HEK293 (cell line): ENCODE measurements around the gene HOXB1.

Source experiments
- CTCF ChIA-PET: fragments of 350-600 bp; formaldehyde crosslinking; extraction: SDS; loops from one replicate; lab custom pipeline; 2021; ENCODE audit warnings: antibody characterized with exemption; lab: Yijun Ruan, JAX
- POLR2A ChIA-PET: fragments of 300-600 bp; formaldehyde crosslinking; extraction: SDS; loops from one replicate; lab custom pipeline; 2020; ENCODE audit warnings: antibody characterized with exemption, inconsistent platforms; lab: Yijun Ruan, JAX
- H3K27ac ChIP-seq: fragments of 200-500 bp; sonication (Bioruptor generic); 2 replicates; pipeline ENCODE4 v1.5.1; 2014; ENCODE audit warnings: low read depth, low read length, control low read depth, inconsistent platforms; ENCODE audit errors: extremely low read depth
- H3K36me3 ChIP-seq, 2 experiments: fragments of 200-500 bp in 1 of 2; sonication (Bioruptor generic) in 1 of 2; 1 replicate in 1 of 2; 2 replicates in 1 of 2; pipeline ENCODE4 v1.5.1; 2014 to 2017; ENCODE audit warnings: inconsistent platforms in 2 of 2, low read length in 2 of 2; ENCODE audit not compliant: control insufficient read depth in 2 of 2, insufficient read depth in 1 of 2
- H3K4me1 ChIP-seq: fragments of 200-500 bp; sonication (Bioruptor generic); 2 replicates; pipeline ENCODE4 v1.5.1; 2014; ENCODE audit warnings: mild to moderate bottlenecking, low read length, inconsistent platforms; ENCODE audit not compliant: control insufficient read depth, insufficient read depth
- H3K4me3 ChIP-seq: 2 replicates; pipeline ENCODE4 v1.5.1; 2011; ENCODE audit warnings: low read depth, mild to moderate bottlenecking, control low read depth, low read length, moderate library complexity
- H3K9me3 ChIP-seq: fragments of 200-500 bp; sonication (Bioruptor generic); 2 replicates; pipeline ENCODE4 v1.5.1; 2014; ENCODE audit warnings: low read depth, low read length, inconsistent platforms; ENCODE audit not compliant: control insufficient read depth, insufficient read depth
- BCL11A ChIP-seq: fragments of 450-650 bp; formaldehyde crosslinking; IDR thresholded peaks from 2 replicates; pipeline ENCODE4 v1.5.1; 2016; ENCODE audit warnings: low read depth, missing biosample characterization, missing genetic modification characterization
- CTCF ChIP-seq: fragments of 450-650 bp; formaldehyde crosslinking; IDR thresholded peaks from 2 replicates; pipeline ENCODE4 v1.5.1; 2016; ENCODE audit warnings: missing biosample characterization, missing genetic modification characterization
- IKZF3 ChIP-seq: fragments of 450-650 bp; IDR thresholded peaks from 2 replicates; pipeline ENCODE4 v1.5.0; 2018; ENCODE audit warnings: missing biosample characterization, mild to moderate bottlenecking, missing genetic modification characterization, moderate library complexity
- KLF16 ChIP-seq: fragments of 450-650 bp; formaldehyde crosslinking; IDR thresholded peaks from 2 replicates; pipeline ENCODE4 v1.5.1; 2017; ENCODE audit warnings: missing biosample characterization, missing genetic modification characterization
- OSR2 ChIP-seq: fragments of 450-650 bp; formaldehyde crosslinking; IDR thresholded peaks from 2 replicates; pipeline ENCODE4 v1.5.1; 2016; ENCODE audit warnings: missing biosample characterization, missing genetic modification characterization
- PRDM1 ChIP-seq: fragments of 450-650 bp; formaldehyde crosslinking; IDR thresholded peaks from 2 replicates; pipeline ENCODE4; 2016; ENCODE audit warnings: missing biosample characterization, missing genetic modification characterization
- RBAK ChIP-seq: fragments of 450-650 bp; formaldehyde crosslinking; IDR thresholded peaks from 2 replicates; pipeline ENCODE4 v1.5.1; 2016; ENCODE audit warnings: missing biosample characterization, missing genetic modification characterization
- YY1 ChIP-seq: fragments of 450-650 bp; formaldehyde crosslinking; IDR thresholded peaks from 2 replicates; pipeline ENCODE4 v1.5.1; 2018; ENCODE audit warnings: missing biosample characterization, missing genetic modification characterization
- ZBTB20 ChIP-seq: fragments of 450-650 bp; formaldehyde crosslinking; IDR thresholded peaks from 2 replicates; pipeline ENCODE4 v1.5.1; 2016; ENCODE audit warnings: missing biosample characterization, missing genetic modification characterization
- ZBTB8A ChIP-seq: fragments of 450-650 bp; formaldehyde crosslinking; IDR thresholded peaks from 2 replicates; pipeline ENCODE4 v1.5.1; 2016; ENCODE audit warnings: missing biosample characterization, missing genetic modification characterization
- ZNF146 ChIP-seq: fragments of 450-650 bp; formaldehyde crosslinking; IDR thresholded peaks from 2 replicates; pipeline ENCODE4 v1.5.1; 2016; ENCODE audit warnings: missing biosample characterization, missing genetic modification characterization
- ZNF155 ChIP-seq: fragments of 450-650 bp; formaldehyde crosslinking; IDR thresholded peaks from 2 replicates; pipeline ENCODE4 v1.5.1; 2016; ENCODE audit warnings: missing biosample characterization, missing genetic modification characterization
- ZNF16 ChIP-seq: fragments of 450-650 bp; formaldehyde crosslinking; IDR thresholded peaks from 2 replicates; pipeline ENCODE4 v1.5.1; 2016; ENCODE audit warnings: low read depth, missing biosample characterization, missing genetic modification characterization
- ZNF350 ChIP-seq: fragments of 450-650 bp; formaldehyde crosslinking; IDR thresholded peaks from 2 replicates; pipeline ENCODE4 v1.5.0; 2017; ENCODE audit warnings: missing biosample characterization, mild to moderate bottlenecking, missing genetic modification characterization
- ZNF366 ChIP-seq: fragments of 450-650 bp; formaldehyde crosslinking; conservative IDR thresholded peaks from 2 replicates; pipeline ENCODE4 v1.5.1; 2016; ENCODE audit warnings: missing biosample characterization, missing genetic modification characterization
- ZNF449 ChIP-seq: fragments of 450-650 bp; formaldehyde crosslinking; IDR thresholded peaks from 2 replicates; pipeline ENCODE4 v1.5.1; 2017; ENCODE audit warnings: missing biosample characterization, mild to moderate bottlenecking, missing genetic modification characterization, moderate library complexity
- ZNF585B ChIP-seq: fragments of 450-650 bp; formaldehyde crosslinking; IDR thresholded peaks from 2 replicates; pipeline ENCODE4 v1.5.1; 2016; ENCODE audit warnings: missing biosample characterization, missing genetic modification characterization
- ZNF692 ChIP-seq: fragments of 450-650 bp; formaldehyde crosslinking; IDR thresholded peaks from 2 replicates; pipeline ENCODE4 v1.5.1; 2016; ENCODE audit warnings: missing biosample characterization, missing genetic modification characterization
- TF ChIP-seq, protein P1 (sequence below): fragments of 450-650 bp; formaldehyde crosslinking; IDR thresholded peaks from 2 replicates; pipeline ENCODE4 v1.5.1; 2016; ENCODE audit warnings: missing biosample characterization, missing genetic modification characterization, borderline replicate concordance
- TF ChIP-seq, protein P2 (sequence below): fragments of 450-650 bp; formaldehyde crosslinking; IDR thresholded peaks from 2 replicates; pipeline ENCODE4 v1.5.1; 2016; ENCODE audit warnings: missing biosample characterization, missing genetic modification characterization

Gene HOXB1

DNA sequence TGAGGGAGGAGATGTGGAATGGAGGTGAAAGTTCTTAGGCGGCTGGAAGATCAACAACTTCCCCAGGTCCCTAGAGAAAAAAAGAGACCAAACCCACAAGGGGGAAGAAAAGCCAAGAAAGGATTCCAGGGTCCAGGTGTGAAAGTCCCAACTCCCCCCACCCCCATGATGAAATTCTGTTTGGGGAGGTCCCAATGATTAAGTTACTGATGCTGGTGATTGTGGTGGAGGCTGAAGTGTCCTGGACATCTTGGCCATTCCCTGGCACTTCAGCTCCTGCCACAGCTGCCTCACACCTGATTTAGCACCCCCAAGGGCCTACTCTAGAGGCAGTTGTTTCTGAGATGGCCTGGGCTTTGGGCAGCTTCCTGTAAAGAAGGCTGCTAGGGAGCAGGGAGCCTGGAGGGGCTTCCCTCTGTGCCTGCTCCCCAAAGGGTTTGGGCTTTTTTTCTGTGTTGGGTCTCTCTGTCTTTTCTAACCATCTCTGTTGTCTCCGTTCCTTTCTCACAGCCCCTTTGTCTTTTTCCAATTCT is 34.3 kb upstream of the HOXB1 start (continued):
- TF ChIP-seq ZNF692 = no peak
- no peak for TF ChIP-seq ZNF585B (tag by site-specific recombination)
- no peak for TF ChIP-seq ZNF16
- no peak for TF ChIP-seq CTCF (tag by site-specific recombination)
- peak; percentile 51; the same call in 1 of the 2 replicates for TF ChIP-seq OSR2
- TF ChIP-seq RBAK = no peak
- TF ChIP-seq ZNF155 (tag by site-specific recombination) = no peak
- TF ChIP-seq ZNF449 (tag by site-specific recombination) = no peak
- no peak for TF ChIP-seq YY1 (tag by site-specific recombination)
- TF ChIP-seq ZNF146 (tag by site-specific recombination) = no peak
- TF ChIP-seq, protein P1, sequence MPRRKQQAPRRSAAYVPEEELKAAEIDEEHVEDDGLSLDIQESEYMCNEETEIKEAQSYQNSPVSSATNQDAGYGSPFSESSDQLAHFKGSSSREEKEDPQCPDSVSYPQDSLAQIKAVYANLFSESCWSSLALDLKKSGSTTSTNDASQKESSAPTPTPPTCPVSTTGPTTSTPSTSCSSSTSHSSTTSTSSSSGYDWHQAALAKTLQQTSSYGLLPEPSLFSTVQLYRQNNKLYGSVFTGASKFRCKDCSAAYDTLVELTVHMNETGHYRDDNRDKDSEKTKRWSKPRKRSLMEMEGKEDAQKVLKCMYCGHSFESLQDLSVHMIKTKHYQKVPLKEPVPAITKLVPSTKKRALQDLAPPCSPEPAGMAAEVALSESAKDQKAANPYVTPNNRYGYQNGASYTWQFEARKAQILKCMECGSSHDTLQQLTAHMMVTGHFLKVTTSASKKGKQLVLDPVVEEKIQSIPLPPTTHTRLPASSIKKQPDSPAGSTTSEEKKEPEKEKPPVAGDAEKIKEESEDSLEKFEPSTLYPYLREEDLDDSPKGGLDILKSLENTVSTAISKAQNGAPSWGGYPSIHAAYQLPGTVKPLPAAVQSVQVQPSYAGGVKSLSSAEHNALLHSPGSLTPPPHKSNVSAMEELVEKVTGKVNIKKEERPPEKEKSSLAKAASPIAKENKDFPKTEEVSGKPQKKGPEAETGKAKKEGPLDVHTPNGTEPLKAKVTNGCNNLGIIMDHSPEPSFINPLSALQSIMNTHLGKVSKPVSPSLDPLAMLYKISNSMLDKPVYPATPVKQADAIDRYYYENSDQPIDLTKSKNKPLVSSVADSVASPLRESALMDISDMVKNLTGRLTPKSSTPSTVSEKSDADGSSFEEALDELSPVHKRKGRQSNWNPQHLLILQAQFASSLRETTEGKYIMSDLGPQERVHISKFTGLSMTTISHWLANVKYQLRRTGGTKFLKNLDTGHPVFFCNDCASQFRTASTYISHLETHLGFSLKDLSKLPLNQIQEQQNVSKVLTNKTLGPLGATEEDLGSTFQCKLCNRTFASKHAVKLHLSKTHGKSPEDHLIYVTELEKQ = no peak
- no peak for TF ChIP-seq KLF16
- no peak for TF ChIP-seq BCL11A (tag by site-specific recombination)
- no peak for TF ChIP-seq PRDM1 (tag by site-specific recombination)
- peak; percentile 30; the same call in 1 of the 2 replicates for TF ChIP-seq IKZF3 (tag by site-specific recombination)

- TF ChIP-seq ZNF366 (tag by site-specific recombination) (peak; percentile 59), ZBTB20 (no peak), ZNF350 (tag by site-specific recombination) (no peak), ZBTB8A (tag by site-specific recombination) (peak; percentile 14; the same call in 1 of the 2 replicates), PRDM1 (tag by site-specific recombination) (peak; percentile 83)
- TF ChIP-seq, protein P2, sequence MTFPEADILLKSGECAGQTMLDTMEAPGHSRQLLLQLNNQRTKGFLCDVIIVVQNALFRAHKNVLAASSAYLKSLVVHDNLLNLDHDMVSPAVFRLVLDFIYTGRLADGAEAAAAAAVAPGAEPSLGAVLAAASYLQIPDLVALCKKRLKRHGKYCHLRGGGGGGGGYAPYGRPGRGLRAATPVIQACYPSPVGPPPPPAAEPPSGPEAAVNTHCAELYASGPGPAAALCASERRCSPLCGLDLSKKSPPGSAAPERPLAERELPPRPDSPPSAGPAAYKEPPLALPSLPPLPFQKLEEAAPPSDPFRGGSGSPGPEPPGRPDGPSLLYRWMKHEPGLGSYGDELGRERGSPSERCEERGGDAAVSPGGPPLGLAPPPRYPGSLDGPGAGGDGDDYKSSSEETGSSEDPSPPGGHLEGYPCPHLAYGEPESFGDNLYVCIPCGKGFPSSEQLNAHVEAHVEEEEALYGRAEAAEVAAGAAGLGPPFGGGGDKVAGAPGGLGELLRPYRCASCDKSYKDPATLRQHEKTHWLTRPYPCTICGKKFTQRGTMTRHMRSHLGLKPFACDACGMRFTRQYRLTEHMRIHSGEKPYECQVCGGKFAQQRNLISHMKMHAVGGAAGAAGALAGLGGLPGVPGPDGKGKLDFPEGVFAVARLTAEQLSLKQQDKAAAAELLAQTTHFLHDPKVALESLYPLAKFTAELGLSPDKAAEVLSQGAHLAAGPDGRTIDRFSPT = 0 out of 2 replicates have a peak, but pooled peaks have one; percentile 19
- H3K4me1 ChIP-seq = peaks cover 89% of the 10 kb centered on the region
- CTCF ChIA-PET = interaction anchor here (1.2 to 2.0 kb wide), 3 partner anchors 19 to 29 kb away, joined by 3 to 5 read pairs (median 4); partner anchors contain the start of gene HOXB5
- POLR2A ChIA-PET = interaction anchor here (0.7 kb wide), 1 partner anchor 9 kb away, joined by 3 read pairs; no protein-coding TSS in a partner anchor
- H3K4me3 ChIP-seq = no peak overlapping the region
- no peaks in the 10 kb centered on the region for H3K9me3 ChIP-seq
- no peak overlapping the region; the same call in 1 of the 2 replicates for H3K27ac ChIP-seq
- H3K36me3 ChIP-seq = peaks cover 15 to 58% of the 10 kb centered on the region in 2 experiments
Observed at GRCh38 chr17:48564188-48565021, 33.6 kb upstream of the HOXB1 start.
